ENCODE results near the gene BTBD16. TPM values are rescaled to one million over a fixed set of nuclear protein-coding genes. Genes with fewer than 3 reads are reported as not detected.

Gene BTBD16
- total and polyA plus RNA-seq, 10 of the 15 experiments (the other 5 are each of a cell fraction or from before 2014, with no cell fraction given), result 0.11 TPM; not detected in 9

DNA sequence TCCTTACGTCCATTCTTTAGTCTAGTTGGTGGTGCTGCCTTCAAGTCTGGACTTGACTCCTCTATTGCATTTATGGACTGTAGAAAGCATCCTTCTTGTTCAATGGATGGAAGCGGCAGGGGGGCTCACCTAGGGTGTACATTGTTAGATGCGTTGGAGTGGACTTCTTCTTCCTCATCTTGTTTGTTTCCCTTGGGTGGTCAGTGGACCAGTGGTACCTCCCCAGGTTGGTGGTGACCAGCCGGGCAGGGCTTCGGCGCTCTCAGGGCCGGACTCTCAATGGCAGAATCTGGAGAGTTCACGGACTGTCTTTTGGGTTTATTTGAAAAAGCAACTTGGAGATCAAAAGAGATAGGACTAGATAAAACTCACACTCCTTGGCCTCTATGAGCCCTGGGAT is 6.2 kb upstream of the BTBD16 start:
- H4K20me1 ChIP-seq (ENCODE audit: control insufficient read depth, insufficient read depth), result no peaks in the 10 kb centered on the region
- ATAC-seq (no peak), DNase-seq (ENCODE audit: low read depth, low spot score) (no peak), FAIRE-seq (no peak)
- no peak overlapping the region for H3K9ac ChIP-seq (ENCODE audit: control insufficient read depth, insufficient read depth, low read length)
- no peak overlapping the region for H3K4me3 ChIP-seq
- no peaks in the 10 kb centered on the region for H3K79me2 ChIP-seq (ENCODE audit: control insufficient read depth, insufficient read depth, low read length)
- no peak overlapping the region for H3K27ac ChIP-seq (ENCODE audit: control insufficient read depth, insufficient read depth)
- no peaks in the 10 kb centered on the region for H3K27me3 ChIP-seq (replicated peaks in 1 of 2; ENCODE audit: control insufficient read depth in 2 of 2, insufficient read depth in 2 of 2, low read length in 1 of 2)
- no peaks in the 10 kb centered on the region for H3K36me3 ChIP-seq (ENCODE audit: control insufficient read depth in 2 of 2, insufficient read depth in 2 of 2, low read length in 1 of 2)
- SMC1A ChIA-PET (ENCODE audit: uncharacterized antibody, unreplicated experiment), result interaction anchor here (1.0 kb wide), 1 partner anchor 32 kb away, joined by 4 read pairs; no protein-coding TSS in a partner anchor
- CTCF ChIA-PET, result interaction anchor here (1.6 kb wide), 1 partner anchor 170 kb away, joined by 4 read pairs; no protein-coding TSS in a partner anchor
- POLR2A ChIA-PET, result no interaction called here
- BruUV-seq (replicated peaks), result no TSS peak
- RAD21 ChIA-PET (ENCODE audit: unreplicated experiment), result no interaction called here
- in situ Hi-C loops (cut with MboI), result no loop called here
- H2AFZ ChIP-seq (ENCODE audit: control insufficient read depth, low read depth, low read length), result no peak overlapping the region
- no peak overlapping the region for H3K4me2 ChIP-seq (ENCODE audit: control insufficient read depth, insufficient read depth)
- intact Hi-C loops (cut with micrococcal nuclease; ENCODE audit: unreplicated experiment), result no loop called here
- WGBS (ENCODE audit: insufficient coverage, insufficient replicate concordance, low lambda C conversion rate, missing lambda C conversion rate), result 60% methylated on average over 8 of the region's 8 CpGs
- H3K4me1 ChIP-seq (ENCODE audit: control insufficient read depth, insufficient read depth, low read length), result no peaks in the 10 kb centered on the region
- H3K9me3 ChIP-seq (replicated peaks; ENCODE audit: control insufficient read depth, insufficient read depth, low read length), result no peaks in the 10 kb centered on the region; the same call in 2 of the 3 replicates
- TF ChIP-seq MTA3 (IDR thresholded peaks at IDR 0.05; ENCODE audit: borderline replicate concordance, low read length) (no peak), ZNF24 (IDR thresholded peaks at IDR 0.05) (no peak), STAT3 (IDR thresholded peaks at IDR 0.05; ENCODE audit: low read depth, low read length) (no peak), ZNF217 (IDR thresholded peaks at IDR 0.05) (no peak), POLR2A (IDR thresholded peaks at IDR 0.05; ENCODE audit: low read depth, low read length) (no peak), NFYA (IDR thresholded peaks at IDR 0.05; ENCODE audit: borderline replicate concordance, low read depth, low read length) (no peak)
- TF ChIP-seq, protein P1, sequence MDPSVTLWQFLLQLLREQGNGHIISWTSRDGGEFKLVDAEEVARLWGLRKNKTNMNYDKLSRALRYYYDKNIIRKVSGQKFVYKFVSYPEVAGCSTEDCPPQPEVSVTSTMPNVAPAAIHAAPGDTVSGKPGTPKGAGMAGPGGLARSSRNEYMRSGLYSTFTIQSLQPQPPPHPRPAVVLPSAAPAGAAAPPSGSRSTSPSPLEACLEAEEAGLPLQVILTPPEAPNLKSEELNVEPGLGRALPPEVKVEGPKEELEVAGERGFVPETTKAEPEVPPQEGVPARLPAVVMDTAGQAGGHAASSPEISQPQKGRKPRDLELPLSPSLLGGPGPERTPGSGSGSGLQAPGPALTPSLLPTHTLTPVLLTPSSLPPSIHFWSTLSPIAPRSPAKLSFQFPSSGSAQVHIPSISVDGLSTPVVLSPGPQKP (IDR thresholded peaks at IDR 0.05; ENCODE audit: low read depth, low read length), result no peak
- TF ChIP-seq, protein P2, sequence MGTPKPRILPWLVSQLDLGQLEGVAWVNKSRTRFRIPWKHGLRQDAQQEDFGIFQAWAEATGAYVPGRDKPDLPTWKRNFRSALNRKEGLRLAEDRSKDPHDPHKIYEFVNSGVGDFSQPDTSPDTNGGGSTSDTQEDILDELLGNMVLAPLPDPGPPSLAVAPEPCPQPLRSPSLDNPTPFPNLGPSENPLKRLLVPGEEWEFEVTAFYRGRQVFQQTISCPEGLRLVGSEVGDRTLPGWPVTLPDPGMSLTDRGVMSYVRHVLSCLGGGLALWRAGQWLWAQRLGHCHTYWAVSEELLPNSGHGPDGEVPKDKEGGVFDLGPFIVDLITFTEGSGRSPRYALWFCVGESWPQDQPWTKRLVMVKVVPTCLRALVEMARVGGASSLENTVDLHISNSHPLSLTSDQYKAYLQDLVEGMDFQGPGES (IDR thresholded peaks at IDR 0.05), result no peak
- TF ChIP-seq, protein P3, sequence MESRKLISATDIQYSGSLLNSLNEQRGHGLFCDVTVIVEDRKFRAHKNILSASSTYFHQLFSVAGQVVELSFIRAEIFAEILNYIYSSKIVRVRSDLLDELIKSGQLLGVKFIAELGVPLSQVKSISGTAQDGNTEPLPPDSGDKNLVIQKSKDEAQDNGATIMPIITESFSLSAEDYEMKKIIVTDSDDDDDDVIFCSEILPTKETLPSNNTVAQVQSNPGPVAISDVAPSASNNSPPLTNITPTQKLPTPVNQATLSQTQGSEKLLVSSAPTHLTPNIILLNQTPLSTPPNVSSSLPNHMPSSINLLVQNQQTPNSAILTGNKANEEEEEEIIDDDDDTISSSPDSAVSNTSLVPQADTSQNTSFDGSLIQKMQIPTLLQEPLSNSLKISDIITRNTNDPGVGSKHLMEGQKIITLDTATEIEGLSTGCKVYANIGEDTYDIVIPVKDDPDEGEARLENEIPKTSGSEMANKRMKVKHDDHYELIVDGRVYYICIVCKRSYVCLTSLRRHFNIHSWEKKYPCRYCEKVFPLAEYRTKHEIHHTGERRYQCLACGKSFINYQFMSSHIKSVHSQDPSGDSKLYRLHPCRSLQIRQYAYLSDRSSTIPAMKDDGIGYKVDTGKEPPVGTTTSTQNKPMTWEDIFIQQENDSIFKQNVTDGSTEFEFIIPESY (IDR thresholded peaks at IDR 0.05), result no peak
- TF ChIP-seq, protein P4, sequence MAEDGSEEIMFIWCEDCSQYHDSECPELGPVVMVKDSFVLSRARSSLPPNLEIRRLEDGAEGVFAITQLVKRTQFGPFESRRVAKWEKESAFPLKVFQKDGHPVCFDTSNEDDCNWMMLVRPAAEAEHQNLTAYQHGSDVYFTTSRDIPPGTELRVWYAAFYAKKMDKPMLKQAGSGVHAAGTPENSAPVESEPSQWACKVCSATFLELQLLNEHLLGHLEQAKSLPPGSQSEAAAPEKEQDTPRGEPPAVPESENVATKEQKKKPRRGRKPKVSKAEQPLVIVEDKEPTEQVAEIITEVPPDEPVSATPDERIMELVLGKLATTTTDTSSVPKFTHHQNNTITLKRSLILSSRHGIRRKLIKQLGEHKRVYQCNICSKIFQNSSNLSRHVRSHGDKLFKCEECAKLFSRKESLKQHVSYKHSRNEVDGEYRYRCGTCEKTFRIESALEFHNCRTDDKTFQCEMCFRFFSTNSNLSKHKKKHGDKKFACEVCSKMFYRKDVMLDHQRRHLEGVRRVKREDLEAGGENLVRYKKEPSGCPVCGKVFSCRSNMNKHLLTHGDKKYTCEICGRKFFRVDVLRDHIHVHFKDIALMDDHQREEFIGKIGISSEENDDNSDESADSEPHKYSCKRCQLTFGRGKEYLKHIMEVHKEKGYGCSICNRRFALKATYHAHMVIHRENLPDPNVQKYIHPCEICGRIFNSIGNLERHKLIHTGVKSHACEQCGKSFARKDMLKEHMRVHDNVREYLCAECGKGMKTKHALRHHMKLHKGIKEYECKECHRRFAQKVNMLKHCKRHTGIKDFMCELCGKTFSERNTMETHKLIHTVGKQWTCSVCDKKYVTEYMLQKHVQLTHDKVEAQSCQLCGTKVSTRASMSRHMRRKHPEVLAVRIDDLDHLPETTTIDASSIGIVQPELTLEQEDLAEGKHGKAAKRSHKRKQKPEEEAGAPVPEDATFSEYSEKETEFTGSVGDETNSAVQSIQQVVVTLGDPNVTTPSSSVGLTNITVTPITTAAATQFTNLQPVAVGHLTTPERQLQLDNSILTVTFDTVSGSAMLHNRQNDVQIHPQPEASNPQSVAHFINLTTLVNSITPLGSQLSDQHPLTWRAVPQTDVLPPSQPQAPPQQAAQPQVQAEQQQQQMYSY (CRISPR knock-in tag; IDR thresholded peaks at IDR 0.05), result no peak
- TF ChIP-seq, protein P5, sequence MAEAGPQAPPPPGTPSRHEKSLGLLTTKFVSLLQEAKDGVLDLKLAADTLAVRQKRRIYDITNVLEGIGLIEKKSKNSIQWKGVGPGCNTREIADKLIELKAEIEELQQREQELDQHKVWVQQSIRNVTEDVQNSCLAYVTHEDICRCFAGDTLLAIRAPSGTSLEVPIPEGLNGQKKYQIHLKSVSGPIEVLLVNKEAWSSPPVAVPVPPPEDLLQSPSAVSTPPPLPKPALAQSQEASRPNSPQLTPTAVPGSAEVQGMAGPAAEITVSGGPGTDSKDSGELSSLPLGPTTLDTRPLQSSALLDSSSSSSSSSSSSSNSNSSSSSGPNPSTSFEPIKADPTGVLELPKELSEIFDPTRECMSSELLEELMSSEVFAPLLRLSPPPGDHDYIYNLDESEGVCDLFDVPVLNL (IDR thresholded peaks at IDR 0.05; ENCODE audit: low read depth, low read length), result no peak
- TF ChIP-seq, protein P6, sequence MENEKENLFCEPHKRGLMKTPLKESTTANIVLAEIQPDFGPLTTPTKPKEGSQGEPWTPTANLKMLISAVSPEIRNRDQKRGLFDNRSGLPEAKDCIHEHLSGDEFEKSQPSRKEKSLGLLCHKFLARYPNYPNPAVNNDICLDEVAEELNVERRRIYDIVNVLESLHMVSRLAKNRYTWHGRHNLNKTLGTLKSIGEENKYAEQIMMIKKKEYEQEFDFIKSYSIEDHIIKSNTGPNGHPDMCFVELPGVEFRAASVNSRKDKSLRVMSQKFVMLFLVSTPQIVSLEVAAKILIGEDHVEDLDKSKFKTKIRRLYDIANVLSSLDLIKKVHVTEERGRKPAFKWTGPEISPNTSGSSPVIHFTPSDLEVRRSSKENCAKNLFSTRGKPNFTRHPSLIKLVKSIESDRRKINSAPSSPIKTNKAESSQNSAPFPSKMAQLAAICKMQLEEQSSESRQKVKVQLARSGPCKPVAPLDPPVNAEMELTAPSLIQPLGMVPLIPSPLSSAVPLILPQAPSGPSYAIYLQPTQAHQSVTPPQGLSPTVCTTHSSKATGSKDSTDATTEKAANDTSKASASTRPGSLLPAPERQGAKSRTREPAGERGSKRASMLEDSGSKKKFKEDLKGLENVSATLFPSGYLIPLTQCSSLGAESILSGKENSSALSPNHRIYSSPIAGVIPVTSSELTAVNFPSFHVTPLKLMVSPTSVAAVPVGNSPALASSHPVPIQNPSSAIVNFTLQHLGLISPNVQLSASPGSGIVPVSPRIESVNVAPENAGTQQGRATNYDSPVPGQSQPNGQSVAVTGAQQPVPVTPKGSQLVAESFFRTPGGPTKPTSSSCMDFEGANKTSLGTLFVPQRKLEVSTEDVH (IDR thresholded peaks at IDR 0.05; ENCODE audit: low read depth, partially characterized antibody), result no peak
